ENCODE data around the gene CIB1.

DNA sequence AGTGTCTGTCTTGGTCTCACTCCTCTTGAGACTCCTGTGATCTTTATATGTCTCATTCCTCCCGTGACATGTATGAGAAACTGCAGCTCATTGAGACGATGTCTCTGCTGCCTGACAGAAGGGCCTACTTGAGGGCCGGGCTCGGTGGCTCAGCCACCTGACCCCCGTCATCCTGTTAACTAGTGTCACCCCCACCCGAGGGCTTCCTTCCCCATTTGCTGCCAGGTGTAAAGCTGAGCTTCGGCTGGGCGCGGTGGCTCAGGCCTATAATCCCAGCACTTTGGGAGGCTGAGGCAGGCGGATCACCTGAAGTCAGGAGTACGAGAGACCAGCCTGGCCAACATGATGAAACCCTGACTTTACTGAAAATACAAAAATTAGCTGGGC is 19.9 kb downstream of the CIB1 start:
- TF ChIP-seq, protein P1, sequence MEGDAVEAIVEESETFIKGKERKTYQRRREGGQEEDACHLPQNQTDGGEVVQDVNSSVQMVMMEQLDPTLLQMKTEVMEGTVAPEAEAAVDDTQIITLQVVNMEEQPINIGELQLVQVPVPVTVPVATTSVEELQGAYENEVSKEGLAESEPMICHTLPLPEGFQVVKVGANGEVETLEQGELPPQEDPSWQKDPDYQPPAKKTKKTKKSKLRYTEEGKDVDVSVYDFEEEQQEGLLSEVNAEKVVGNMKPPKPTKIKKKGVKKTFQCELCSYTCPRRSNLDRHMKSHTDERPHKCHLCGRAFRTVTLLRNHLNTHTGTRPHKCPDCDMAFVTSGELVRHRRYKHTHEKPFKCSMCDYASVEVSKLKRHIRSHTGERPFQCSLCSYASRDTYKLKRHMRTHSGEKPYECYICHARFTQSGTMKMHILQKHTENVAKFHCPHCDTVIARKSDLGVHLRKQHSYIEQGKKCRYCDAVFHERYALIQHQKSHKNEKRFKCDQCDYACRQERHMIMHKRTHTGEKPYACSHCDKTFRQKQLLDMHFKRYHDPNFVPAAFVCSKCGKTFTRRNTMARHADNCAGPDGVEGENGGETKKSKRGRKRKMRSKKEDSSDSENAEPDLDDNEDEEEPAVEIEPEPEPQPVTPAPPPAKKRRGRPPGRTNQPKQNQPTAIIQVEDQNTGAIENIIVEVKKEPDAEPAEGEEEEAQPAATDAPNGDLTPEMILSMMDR (IDR thresholded peaks at IDR 0.05): no peak
- TF ChIP-seq POLR2A (IDR thresholded peaks at IDR 0.05): peak in 1 of 4 donors; percentile 18
